Stimulated activated effector memory CD8-positive, alpha-beta T cell treated with anti-CD3 and anti-CD28 coated beads, Interleukin-12 subunit alpha, Interleukin-12 subunit beta, amount 100 ng/mL, for 72 hours (primary cell): ENCODE data around the gene EFCAB8.
A peak's percentile ranks its signal among the peaks of the same experiment; 100 is the strongest.

Source experiments
- ATAC-seq: fragments of 150-1000 bp; cut with Tn5 transposase; 2 replicates; pipeline ENCODE4 v1.10.0; 2021
- DNase-seq, 2 donors: peaks; one replicate each; pipeline ENCODE4 v3.0.0; 2021 to 2022; ENCODE audit warnings: low spot score in 2 of 2
- H3K27ac Mint-ChIP-seq: one replicate; pipeline ENCODE4 v1.8.0; 2022; ENCODE audit warnings: mild to moderate bottlenecking, mixed read lengths
- H3K36me3 Mint-ChIP-seq: one replicate; pipeline ENCODE4 v1.8.0; 2022; ENCODE audit warnings: mild to moderate bottlenecking, mixed read lengths
- H3K4me1 Mint-ChIP-seq: one replicate; pipeline ENCODE4 v1.8.0; 2022; ENCODE audit warnings: mixed read lengths
- H3K4me3 Mint-ChIP-seq: one replicate; pipeline ENCODE4 v1.8.0; 2022; ENCODE audit warnings: mild to moderate bottlenecking, mixed read lengths
- H3K9me3 Mint-ChIP-seq: one replicate; pipeline ENCODE4 v1.8.0; 2022; ENCODE audit warnings: mixed read lengths

EFCAB8 gene

GRCh38 chr20:32909451-32909850 is 50.7 kb downstream of the EFCAB8 start:
- no peaks in the 10 kb centered on the region for H3K4me1 Mint-ChIP-seq
- no peak overlapping the region for H3K27ac Mint-ChIP-seq
- ATAC-seq (no peak), DNase-seq (no peak)
- no peaks in the 10 kb centered on the region for H3K9me3 Mint-ChIP-seq
- H3K36me3 Mint-ChIP-seq: no peaks in the 10 kb centered on the region
- no peak overlapping the region for H3K4me3 Mint-ChIP-seq

- DNase-seq (no peak), ATAC-seq (no peak)
- Mint-ChIP-seq H3K27ac (no peak overlapping the region), H3K4me3 (no peak overlapping the region), H3K4me1 (no peaks in the 10 kb centered on the region), H3K9me3 (peaks cover 1% of the 10 kb centered on the region), H3K36me3 (no peaks in the 10 kb centered on the region)
Measured at GRCh38 chr20:32909896-32910571, 51.3 kb downstream of the EFCAB8 start.

GRCh38 chr20:32911355-32911754 is 52.6 kb downstream of the EFCAB8 start:
- no peak for DNase-seq
- H3K4me3 Mint-ChIP-seq: no peak overlapping the region

DNA sequence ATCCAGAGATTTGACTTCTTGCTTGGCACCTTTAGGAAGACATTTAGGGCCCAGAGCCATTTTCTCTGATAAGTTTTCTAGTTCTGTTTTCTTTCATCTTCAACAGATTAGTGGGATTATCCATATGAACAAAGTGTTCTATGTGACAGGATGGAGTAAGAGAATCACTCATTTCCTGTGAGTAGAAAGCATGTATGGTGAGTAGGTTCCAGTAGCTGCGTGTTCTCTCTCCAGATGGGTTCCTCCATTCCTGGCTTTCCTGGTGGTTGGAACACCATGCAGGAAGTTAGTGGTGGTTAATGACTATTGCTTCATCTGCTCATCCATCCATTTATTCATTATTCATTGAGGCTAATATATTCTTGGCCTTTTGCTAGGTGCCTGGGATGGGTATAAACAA is 54.0 kb downstream of the EFCAB8 start:
- H3K4me1 Mint-ChIP-seq: no peaks in the 10 kb centered on the region
- DNase-seq (no peak), ATAC-seq (no peak)
- no peak overlapping the region for H3K4me3 Mint-ChIP-seq
- no peaks in the 10 kb centered on the region for H3K36me3 Mint-ChIP-seq
- H3K27ac Mint-ChIP-seq: no peak overlapping the region
- peaks cover 8% of the 10 kb centered on the region for H3K9me3 Mint-ChIP-seq

More at GRCh38 chr20:32911355-32911754, 52.6 kb downstream of the EFCAB8 start:
- no peaks in the 10 kb centered on the region for H3K36me3 Mint-ChIP-seq
- H3K27ac Mint-ChIP-seq: no peak overlapping the region
- H3K4me1 Mint-ChIP-seq: no peaks in the 10 kb centered on the region
- no peak for ATAC-seq
- H3K9me3 Mint-ChIP-seq: peaks cover 6% of the 10 kb centered on the region

GRCh38 chr20:32914031-32914430 is 55.3 kb downstream of the EFCAB8 start:
- peaks cover 8% of the 10 kb centered on the region for H3K9me3 Mint-ChIP-seq

DNA sequence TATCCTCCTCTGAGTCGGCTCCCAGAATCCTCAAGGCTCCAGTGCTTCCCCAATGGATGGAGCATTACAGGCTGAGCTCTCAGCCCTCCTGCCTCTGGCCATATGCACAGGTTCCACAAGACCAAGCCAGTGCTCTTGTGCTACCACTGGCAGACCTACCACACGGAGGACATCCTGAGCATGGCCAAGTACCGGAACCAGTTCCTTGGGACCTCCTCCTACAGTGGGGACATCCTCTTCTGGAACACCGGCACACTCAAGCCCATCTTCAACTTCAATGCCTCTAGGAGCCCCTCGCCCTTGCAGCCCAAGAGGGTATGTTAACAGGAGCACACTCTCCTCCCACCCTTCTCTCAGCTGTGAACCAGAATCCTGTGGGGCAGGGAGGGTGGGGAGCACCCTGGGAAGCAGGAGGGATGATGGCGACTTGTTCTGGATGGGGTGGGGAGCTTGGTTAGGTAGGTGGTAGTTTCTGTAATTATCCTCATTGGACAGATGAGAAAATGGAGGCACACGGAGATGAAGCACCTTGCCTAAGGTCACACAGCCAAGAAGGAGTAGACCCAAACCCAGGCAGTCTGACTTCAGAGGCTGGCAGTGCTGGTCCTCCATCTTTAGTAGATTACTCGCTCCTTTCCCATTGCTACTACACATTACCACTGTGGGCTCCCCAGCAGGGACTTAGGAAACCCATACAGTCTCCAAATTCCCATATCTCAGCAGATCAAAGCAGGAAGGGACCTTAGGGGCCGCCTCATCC is 58.6 kb downstream of the EFCAB8 start:
- H3K27ac Mint-ChIP-seq: no peak overlapping the region
- H3K9me3 Mint-ChIP-seq: peaks cover 8% of the 10 kb centered on the region
- ATAC-seq (no peak), DNase-seq (peak in 1 of 2 donors; percentile 32)
- H3K36me3 Mint-ChIP-seq: no peaks in the 10 kb centered on the region
- no peaks in the 10 kb centered on the region for H3K4me1 Mint-ChIP-seq
- H3K4me3 Mint-ChIP-seq: no peak overlapping the region

More at GRCh38 chr20:32914031-32914430, 55.3 kb downstream of the EFCAB8 start:
- DNase-seq (no peak), ATAC-seq (no peak)
- Mint-ChIP-seq H3K4me1 (no peaks in the 10 kb centered on the region), H3K27ac (no peak overlapping the region), H3K36me3 (no peaks in the 10 kb centered on the region), H3K4me3 (no peak overlapping the region)

- DNase-seq: peak in 1 of 2 donors; percentile 18
- Mint-ChIP-seq H3K36me3 (no peaks in the 10 kb centered on the region), H3K27ac (no peak overlapping the region), H3K4me3 (no peak overlapping the region), H3K9me3 (peaks cover 8% of the 10 kb centered on the region), H3K4me1 (no peaks in the 10 kb centered on the region)
- no peak for ATAC-seq
Measured at GRCh38 chr20:32918296-32918695, 59.6 kb downstream of the EFCAB8 start.

- Mint-ChIP-seq H3K36me3 (no peaks in the 10 kb centered on the region), H3K4me1 (no peaks in the 10 kb centered on the region), H3K9me3 (peaks cover 8% of the 10 kb centered on the region), H3K4me3 (no peak overlapping the region), H3K27ac (no peak overlapping the region)
- ATAC-seq (no peak), DNase-seq (peak in 1 of 2 donors; percentile 23)
Measured at GRCh38 chr20:32918751-32919150, 60.0 kb downstream of the EFCAB8 start.

DNA sequence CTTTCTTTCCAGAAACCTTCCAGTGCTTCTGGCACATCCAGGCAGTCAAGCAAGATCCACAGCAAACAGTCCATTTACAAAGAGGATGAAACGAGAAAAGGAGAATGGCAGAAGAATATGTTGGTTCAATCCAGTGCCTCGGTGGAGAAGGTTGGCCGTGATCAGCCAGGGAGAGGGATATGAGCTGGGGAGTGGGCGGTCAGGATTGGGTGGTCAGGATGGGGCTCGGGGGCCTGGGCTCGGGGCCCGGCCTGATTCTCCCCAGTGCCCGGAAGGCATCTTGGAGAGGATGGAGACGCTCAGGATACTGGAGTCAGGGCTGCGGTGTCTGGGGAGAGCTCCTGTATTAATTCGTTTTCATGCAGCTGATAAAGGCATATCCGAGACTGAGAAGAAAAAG is 61.3 kb downstream of the EFCAB8 start:
- H3K9me3 Mint-ChIP-seq: peaks cover 6% of the 10 kb centered on the region
- H3K36me3 Mint-ChIP-seq: no peaks in the 10 kb centered on the region
- peak in 1 of 2 donors; percentile 20 for DNase-seq
- H3K4me3 Mint-ChIP-seq: no peak overlapping the region
- no peaks in the 10 kb centered on the region for H3K4me1 Mint-ChIP-seq
- H3K27ac Mint-ChIP-seq: no peak overlapping the region
- ATAC-seq: no peak

GRCh38 chr20:32920530-32921298 is 62.0 kb downstream of the EFCAB8 start:
- ATAC-seq (no peak), DNase-seq (peak in 1 of 2 donors; percentile 30)
- H3K4me3 Mint-ChIP-seq: no peak overlapping the region
- H3K4me1 Mint-ChIP-seq: no peaks in the 10 kb centered on the region
- H3K9me3 Mint-ChIP-seq: peaks cover 2% of the 10 kb centered on the region
- no peak overlapping the region for H3K27ac Mint-ChIP-seq
- no peaks in the 10 kb centered on the region for H3K36me3 Mint-ChIP-seq

GRCh38 chr20:32922466-32922865 is 63.7 kb downstream of the EFCAB8 start:
- Mint-ChIP-seq H3K36me3 (no peaks in the 10 kb centered on the region), H3K27ac (no peak overlapping the region), H3K4me1 (no peaks in the 10 kb centered on the region), H3K9me3 (no peaks in the 10 kb centered on the region), H3K4me3 (no peak overlapping the region)
- DNase-seq (peak in 1 of 2 donors; percentile 15), ATAC-seq (no peak)

GRCh38 chr20:32924781-32925180 is 66.1 kb downstream of the EFCAB8 start:
- no peak for ATAC-seq
- H3K27ac Mint-ChIP-seq: no peak overlapping the region
- peak in 1 of 2 donors; percentile 34 for DNase-seq
- H3K4me1 Mint-ChIP-seq: no peaks in the 10 kb centered on the region
- no peaks in the 10 kb centered on the region for H3K9me3 Mint-ChIP-seq
- no peak overlapping the region for H3K4me3 Mint-ChIP-seq
- H3K36me3 Mint-ChIP-seq: no peaks in the 10 kb centered on the region

- Mint-ChIP-seq H3K4me1 (no peaks in the 10 kb centered on the region), H3K4me3 (no peak overlapping the region), H3K27ac (no peak overlapping the region), H3K36me3 (no peaks in the 10 kb centered on the region), H3K9me3 (no peaks in the 10 kb centered on the region)
- ATAC-seq (no peak), DNase-seq (peak in 1 of 2 donors; percentile 7)
Measured at GRCh38 chr20:32925481-32926196, 66.9 kb downstream of the EFCAB8 start.

DNA sequence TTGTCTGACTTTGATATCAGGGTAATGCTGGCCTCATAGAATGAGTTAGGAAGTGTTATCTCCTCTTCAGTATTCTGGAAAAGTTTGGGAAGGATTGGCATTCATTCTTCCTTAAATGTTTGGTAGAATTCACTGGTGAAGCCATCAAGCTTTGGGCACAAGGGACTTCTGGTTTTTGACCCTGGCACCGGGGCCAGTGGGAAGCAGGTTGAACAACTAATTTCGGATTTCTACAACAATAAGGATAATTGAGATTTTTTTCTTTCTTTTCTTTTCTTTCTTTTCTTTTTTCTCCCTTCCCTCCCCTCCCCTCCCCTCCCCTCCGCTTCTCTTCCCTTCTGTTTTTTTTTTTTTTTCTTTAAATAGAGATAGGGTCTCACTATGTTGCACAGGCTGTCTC is 70.4 kb downstream of the EFCAB8 start:
- Mint-ChIP-seq H3K4me1 (no peaks in the 10 kb centered on the region), H3K27ac (no peak overlapping the region), H3K9me3 (no peaks in the 10 kb centered on the region), H3K36me3 (no peaks in the 10 kb centered on the region), H3K4me3 (no peak overlapping the region)
- no peak for DNase-seq
- ATAC-seq: no peak

DNA sequence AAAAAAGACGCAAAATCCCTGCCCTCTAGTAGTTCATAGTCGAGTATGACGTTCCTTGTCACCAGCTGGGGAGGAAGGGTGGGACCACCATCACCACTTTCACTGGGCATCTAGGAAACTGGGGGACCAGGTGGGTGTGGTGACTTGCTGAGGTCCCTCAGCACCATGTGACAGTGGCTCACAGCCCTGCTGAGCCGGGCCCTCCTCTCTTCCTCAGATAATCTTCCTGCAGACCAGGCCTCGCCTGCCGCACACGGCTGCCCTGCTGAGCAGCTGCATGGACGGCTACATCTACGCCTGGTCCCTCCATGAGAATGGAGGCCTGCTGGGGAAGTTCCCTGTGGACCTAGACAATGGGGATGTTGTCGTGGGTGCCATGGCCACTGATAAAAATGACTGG is 71.5 kb downstream of the EFCAB8 start:
- H3K4me3 Mint-ChIP-seq: no peak overlapping the region
- H3K4me1 Mint-ChIP-seq: no peaks in the 10 kb centered on the region
- no peaks in the 10 kb centered on the region for H3K36me3 Mint-ChIP-seq
- no peak overlapping the region for H3K27ac Mint-ChIP-seq
- no peaks in the 10 kb centered on the region for H3K9me3 Mint-ChIP-seq
- DNase-seq (no peak), ATAC-seq (no peak)
